ENCODE results near the gene KCNE4. TPM values are rescaled to one million over a fixed set of nuclear protein-coding genes. Genes with fewer than 3 reads are reported as not detected.

The KCNE4 gene
- total RNA-seq, 4 donors from 2014 or later: 2.0 to 6.1 (median 3.3) TPM

GRCh38 chr2:223037445-223037800, 14.6 kb upstream of the KCNE4 start:
- no peaks in the 10 kb centered on the region for H3K27me3 ChIP-seq
- no peak for ATAC-seq
- no peaks in the 10 kb centered on the region for H3K9me3 ChIP-seq
- no peaks in the 10 kb centered on the region for H3K4me1 ChIP-seq
- no peak overlapping the region for H3K4me3 ChIP-seq
- H3K36me3 ChIP-seq: no peaks in the 10 kb centered on the region
- no peak for DNase-seq
- no peak overlapping the region for H3K27ac ChIP-seq
- in situ Hi-C loops (cut with MboI; ENCODE audit: low sequenced_read_pairs in 4 of 4): no loop called here
- intact Hi-C loops (cut with DNase I; ENCODE audit: low total_unique reads): no loop called here
- TF ChIP-seq POLR2A (IDR thresholded peaks at IDR 0.05): no peak
- TF ChIP-seq CTCF (IDR thresholded peaks at IDR 0.05 in 4 of 5, conservative IDR thresholded peaks at IDR 0.05 in 1 of 5): no peak

- intact Hi-C loops (cut with DNase I; ENCODE audit: low total_unique reads): no loop called here
Measured at GRCh38 chr2:223039618-223040017, 12.4 kb upstream of the KCNE4 start.

GRCh38 chr2:223040527-223040926, 11.5 kb upstream of the KCNE4 start:
- Histone ChIP-seq H3K4me3 (no peak overlapping the region), H3K27ac (no peak overlapping the region), H3K4me1 (no peaks in the 10 kb centered on the region), H3K27me3 (no peaks in the 10 kb centered on the region), H3K9me3 (no peaks in the 10 kb centered on the region), H3K36me3 (no peaks in the 10 kb centered on the region)
- ATAC-seq (no peak), DNase-seq (no peak)
- TF ChIP-seq CTCF (IDR thresholded peaks at IDR 0.05 in 4 of 5, conservative IDR thresholded peaks at IDR 0.05 in 1 of 5) (no peak), POLR2A (IDR thresholded peaks at IDR 0.05) (no peak)
- in situ Hi-C loops (cut with MboI; ENCODE audit: low sequenced_read_pairs in 4 of 4) (no loop called here), intact Hi-C loops (cut with DNase I; ENCODE audit: low total_unique reads) (no loop called here)

More at GRCh38 chr2:223039618-223040017, 12.4 kb upstream of the KCNE4 start:
- Histone ChIP-seq H3K27ac (no peak overlapping the region), H3K9me3 (no peaks in the 10 kb centered on the region), H3K4me3 (no peak overlapping the region), H3K4me1 (no peaks in the 10 kb centered on the region), H3K36me3 (no peaks in the 10 kb centered on the region), H3K27me3 (no peaks in the 10 kb centered on the region)
- no peak for ATAC-seq
- in situ Hi-C loops (cut with MboI; ENCODE audit: low sequenced_read_pairs in 4 of 4): no loop called here
- no peak for DNase-seq
- TF ChIP-seq CTCF (IDR thresholded peaks at IDR 0.05 in 4 of 5, conservative IDR thresholded peaks at IDR 0.05 in 1 of 5) (no peak), POLR2A (IDR thresholded peaks at IDR 0.05) (no peak)

- Histone ChIP-seq H3K36me3 (no peaks in the 10 kb centered on the region), H3K4me3 (no peak overlapping the region), H3K4me1 (no peaks in the 10 kb centered on the region), H3K27me3 (no peaks in the 10 kb centered on the region), H3K9me3 (no peaks in the 10 kb centered on the region), H3K27ac (peak overlapping the region in 2 of 4 donors; percentile 13 to 47)
- peak in 1 of 2 donors; percentile 56 for DNase-seq
- peak in 1 of 2 donors; percentile 75 for ATAC-seq
- intact Hi-C loops (cut with DNase I; ENCODE audit: low total_unique reads): no loop called here
- peak in 1 of 2 donors; percentile 19 for TF ChIP-seq POLR2A (IDR thresholded peaks at IDR 0.05)
- TF ChIP-seq CTCF (IDR thresholded peaks at IDR 0.05 in 4 of 5, conservative IDR thresholded peaks at IDR 0.05 in 1 of 5): no peak
- in situ Hi-C loops (cut with MboI; ENCODE audit: low sequenced_read_pairs in 4 of 4): no loop called here
Measured at GRCh38 chr2:223041527-223042109, 10.4 kb upstream of the KCNE4 start.

GRCh38 chr2:223042284-223042683, 9.7 kb upstream of the KCNE4 start:
- intact Hi-C loops (cut with DNase I; ENCODE audit: low total_unique reads) (no loop called here), in situ Hi-C loops (cut with MboI; ENCODE audit: low sequenced_read_pairs in 4 of 4) (no loop called here)
- DNase-seq (no peak), ATAC-seq (no peak)
- Histone ChIP-seq H3K4me3 (no peak overlapping the region), H3K27me3 (no peaks in the 10 kb centered on the region), H3K9me3 (no peaks in the 10 kb centered on the region), H3K27ac (peak overlapping the region in 2 of 4 donors; percentile 7 to 18), H3K4me1 (no peaks in the 10 kb centered on the region), H3K36me3 (no peaks in the 10 kb centered on the region)
- TF ChIP-seq POLR2A (IDR thresholded peaks at IDR 0.05) (no peak), CTCF (IDR thresholded peaks at IDR 0.05 in 4 of 5, conservative IDR thresholded peaks at IDR 0.05 in 1 of 5) (no peak)
